ENCODE data around the gene SEC22B.
A peak's percentile ranks its signal among the peaks of the same experiment; 100 is the strongest.

DNA sequence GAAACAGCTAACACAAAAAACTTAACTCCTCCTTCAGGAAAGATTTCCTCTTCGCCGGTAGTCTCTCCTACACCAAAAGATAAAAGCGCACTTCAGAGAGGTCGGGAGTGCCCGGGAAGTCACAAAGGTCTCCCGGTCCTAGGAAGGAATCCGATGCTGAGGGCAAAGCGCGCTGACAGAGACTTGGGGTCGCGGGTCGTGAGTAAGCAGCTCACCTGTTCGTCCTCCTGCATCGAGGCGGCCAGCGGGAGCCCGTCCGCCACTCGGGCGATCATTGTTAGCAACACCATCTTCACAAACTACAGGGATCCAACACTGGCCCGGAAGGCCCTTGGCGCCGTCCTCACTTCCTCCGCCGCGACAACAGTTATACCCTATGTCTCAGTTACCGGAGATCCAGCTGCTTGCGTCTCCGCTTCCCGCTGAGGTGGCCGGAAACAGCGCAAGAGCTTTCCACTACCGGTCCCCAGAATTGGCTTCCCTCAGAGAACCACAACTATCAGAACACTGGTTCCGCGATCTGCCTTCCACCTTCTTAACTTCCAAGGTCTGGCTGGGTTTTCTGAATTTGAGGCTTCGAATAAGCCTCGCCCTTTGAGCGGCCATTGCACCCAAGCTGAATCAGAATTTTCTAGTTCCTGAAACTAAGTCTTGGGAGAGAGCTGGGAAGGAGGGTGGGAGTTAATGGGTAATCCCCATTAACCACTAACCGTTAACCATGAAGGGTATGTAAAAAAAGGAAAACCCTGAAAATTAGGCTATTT, at the start of gene SEC22B:
- TF ChIP-seq, protein P1, sequence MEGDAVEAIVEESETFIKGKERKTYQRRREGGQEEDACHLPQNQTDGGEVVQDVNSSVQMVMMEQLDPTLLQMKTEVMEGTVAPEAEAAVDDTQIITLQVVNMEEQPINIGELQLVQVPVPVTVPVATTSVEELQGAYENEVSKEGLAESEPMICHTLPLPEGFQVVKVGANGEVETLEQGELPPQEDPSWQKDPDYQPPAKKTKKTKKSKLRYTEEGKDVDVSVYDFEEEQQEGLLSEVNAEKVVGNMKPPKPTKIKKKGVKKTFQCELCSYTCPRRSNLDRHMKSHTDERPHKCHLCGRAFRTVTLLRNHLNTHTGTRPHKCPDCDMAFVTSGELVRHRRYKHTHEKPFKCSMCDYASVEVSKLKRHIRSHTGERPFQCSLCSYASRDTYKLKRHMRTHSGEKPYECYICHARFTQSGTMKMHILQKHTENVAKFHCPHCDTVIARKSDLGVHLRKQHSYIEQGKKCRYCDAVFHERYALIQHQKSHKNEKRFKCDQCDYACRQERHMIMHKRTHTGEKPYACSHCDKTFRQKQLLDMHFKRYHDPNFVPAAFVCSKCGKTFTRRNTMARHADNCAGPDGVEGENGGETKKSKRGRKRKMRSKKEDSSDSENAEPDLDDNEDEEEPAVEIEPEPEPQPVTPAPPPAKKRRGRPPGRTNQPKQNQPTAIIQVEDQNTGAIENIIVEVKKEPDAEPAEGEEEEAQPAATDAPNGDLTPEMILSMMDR (IDR thresholded peaks at IDR 0.05): peak in 1 of 4 experiments; percentile 15
- TF ChIP-seq POLR2AphosphoS5 (IDR thresholded peaks at IDR 0.05): peak; percentile 98
- TF ChIP-seq POLR2A (IDR thresholded peaks at IDR 0.05): peak; percentile 88
